Activated CD8-positive, alpha-beta memory T cell treated with anti-CD3 and anti-CD28 coated beads, Interleukin-2, amount 50 U/mL, for 1 hour (primary cell): ENCODE measurements around the gene CTXND1.
"Not testable (repeated sequence)": the region's sequence is repeated elsewhere in the genome, so short reads cannot be mapped to it uniquely, and the experiment has no call there.

ENCODE experiments used
- DNase-seq: peaks from one replicate; pipeline ENCODE4 v3.0.0-alpha.2; 2020; ENCODE audit errors: extremely low read depth

The CTXND1 gene

DNA sequence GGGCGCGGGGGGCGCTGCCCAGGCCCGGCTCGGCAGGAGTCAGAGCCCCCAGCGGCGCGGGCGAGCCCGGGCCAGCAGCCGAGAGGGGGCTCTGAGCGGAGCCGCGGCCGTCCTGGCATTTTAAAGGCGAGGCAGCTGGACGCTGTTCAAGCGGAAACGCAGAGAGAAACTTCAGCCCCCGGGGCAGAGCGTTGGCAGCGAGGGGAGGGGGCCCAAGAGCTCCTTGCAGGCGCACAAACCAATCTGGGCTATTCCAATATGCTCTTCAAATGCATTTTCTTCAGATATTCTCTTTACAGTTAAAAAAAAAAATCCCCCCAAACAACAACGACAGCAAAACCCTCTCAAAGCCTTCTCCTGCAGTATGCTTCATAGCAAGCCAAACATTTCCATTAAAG, at the start of gene CTXND1:
CTXND1 (minus strand) TSS at position 93 of the 398 bp plus-strand sequence. CDS start 50,264 bp downstream, outside the sequence.
- no peak for DNase-seq

DNA sequence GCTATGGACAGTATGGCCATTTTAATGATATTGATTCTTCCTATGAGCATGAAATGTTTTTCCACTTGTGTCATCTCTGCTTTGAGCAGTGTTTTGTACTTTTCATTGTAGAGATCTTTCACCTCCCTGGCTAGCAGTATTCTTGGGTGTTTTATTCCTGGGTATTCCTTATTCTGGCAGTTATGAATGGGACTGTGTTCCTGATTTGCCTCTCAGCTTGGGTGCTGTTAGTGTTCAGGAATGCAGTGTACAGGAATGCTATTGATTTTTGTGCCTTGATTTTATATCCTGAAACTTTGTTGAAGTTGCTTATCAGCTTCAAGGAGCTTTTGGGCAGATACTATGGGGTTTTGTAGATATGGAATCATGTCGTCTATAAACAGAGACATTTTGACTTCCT, 49.5 kb upstream of the CTXND1 start:
- DNase-seq, result no peak

DNA sequence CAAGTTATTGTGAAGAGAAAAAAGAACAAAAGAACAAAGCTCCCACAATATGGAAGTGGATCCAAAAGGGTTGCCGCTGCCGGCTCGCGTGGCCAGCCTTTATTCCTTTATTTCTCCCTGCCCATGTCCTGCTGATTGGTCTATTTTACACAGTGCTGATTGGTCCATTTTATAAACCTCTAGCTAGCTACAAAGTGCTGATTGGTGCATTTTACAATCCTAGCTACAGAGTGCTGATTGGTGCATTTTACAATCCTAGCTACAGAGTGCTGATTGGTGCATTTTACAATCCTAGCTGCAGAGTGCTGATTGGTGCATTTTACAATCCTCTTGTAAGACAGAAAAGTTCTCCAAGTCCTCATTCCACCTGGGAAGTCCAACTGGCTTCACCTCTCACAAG, 43.8 kb upstream of the CTXND1 start:
- not testable (repeated sequence) for DNase-seq

DNA sequence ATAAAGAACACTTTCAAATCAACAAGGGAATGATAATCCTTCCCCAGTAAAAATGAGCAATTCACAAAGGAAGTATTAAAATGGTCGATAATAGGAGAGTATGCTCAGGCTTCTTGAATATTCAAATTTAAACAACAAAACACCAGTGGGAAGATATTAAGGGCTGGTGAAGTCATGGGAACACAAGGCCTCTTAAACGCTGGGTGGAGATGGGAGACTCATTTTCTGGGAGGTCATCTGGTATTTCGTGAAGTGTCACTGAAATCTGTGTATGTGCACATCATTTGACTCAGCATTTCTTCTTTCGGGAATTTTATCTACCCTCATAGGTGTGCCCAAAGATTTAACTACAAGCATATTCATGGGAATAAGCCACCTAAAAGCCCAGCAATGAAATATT, 40.1 kb upstream of the CTXND1 start:
- no peak for DNase-seq

DNA sequence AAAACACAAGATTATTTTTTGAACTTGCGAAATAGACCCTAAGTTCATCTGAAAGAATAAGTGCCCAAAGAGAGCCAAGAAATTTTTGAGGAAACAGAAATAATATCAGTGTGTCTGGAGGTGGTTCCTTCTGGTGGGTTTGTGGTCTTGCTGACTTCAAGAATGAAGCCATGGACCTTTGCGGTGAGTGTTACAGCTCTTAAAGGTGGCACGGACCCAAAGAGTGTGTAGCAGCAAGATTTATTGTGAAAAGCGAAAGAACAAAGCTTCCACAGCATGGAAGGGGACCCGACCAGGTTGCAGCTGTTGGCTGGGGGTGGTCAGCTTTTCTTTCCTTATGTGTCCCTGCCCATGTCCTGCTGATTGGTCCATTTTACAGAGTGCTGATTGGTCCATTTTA, 38.9 kb upstream of the CTXND1 start:
- DNase-seq, result not testable (repeated sequence)

DNA sequence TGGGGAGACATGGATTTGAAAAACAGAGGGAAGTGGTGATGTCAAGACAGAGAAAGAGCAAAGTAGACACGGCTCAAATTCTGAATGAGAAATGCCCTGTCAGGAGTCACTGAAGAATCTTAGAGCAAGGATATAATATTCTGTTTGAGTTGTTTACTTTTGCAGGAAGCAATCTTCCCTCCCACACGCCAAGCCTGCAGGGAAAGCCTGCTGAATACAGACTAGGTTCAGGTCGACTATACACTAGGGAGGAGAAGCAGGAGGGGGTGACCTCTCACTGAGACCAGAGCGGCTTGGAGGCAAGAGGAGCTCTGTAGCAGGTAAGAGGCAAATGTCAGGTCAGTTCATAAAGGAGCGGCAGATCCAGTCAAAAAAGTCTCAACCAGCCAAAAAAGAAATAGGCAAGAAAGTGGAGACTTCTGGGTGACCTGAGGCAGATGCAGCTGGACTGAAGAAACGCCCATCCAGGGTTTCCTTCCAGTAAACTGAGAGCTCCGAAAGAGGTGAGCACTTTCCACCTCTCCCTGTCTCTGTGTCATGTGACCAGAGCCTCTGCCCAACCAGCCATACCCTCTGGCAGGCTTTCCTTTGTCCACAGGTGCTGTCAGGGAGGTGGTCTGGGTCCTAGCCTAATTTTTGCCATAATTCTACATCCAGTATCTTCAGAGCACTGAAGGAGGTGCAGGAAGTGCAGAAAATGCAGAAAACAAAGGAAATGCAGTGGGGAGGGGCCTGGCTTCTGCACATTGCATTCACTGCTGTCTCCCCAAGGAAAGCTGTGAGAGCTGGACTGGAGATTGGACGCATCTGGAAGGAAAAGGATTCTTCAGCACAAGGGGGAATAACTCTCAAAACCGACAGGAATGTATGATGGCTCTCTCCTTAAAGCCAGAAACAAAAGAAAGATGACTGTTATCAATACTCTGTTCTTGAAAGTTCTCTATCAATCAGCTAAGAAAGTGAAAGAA, 37.8 kb upstream of the CTXND1 start:
- no peak for DNase-seq

DNA sequence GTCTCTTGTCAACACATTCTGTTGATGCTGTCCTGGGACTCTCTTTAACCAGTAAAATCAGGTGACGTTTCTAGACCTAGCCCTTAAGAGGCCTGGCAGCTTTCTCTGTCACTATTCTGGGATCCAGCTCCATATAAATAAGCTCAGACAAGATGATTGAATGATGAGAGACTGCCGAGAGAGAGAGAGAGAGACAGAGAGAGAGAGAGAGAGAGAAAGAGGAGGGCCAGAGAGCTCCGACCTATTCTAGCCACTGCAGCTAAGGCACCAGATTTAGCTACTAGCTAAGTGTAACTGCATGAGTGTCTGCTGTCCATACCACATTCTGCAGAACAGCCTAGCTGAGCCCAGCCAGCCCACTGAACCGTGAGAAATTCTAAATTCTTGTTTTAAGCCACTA, 36.1 kb upstream of the CTXND1 start:
- DNase-seq, result no peak

DNA sequence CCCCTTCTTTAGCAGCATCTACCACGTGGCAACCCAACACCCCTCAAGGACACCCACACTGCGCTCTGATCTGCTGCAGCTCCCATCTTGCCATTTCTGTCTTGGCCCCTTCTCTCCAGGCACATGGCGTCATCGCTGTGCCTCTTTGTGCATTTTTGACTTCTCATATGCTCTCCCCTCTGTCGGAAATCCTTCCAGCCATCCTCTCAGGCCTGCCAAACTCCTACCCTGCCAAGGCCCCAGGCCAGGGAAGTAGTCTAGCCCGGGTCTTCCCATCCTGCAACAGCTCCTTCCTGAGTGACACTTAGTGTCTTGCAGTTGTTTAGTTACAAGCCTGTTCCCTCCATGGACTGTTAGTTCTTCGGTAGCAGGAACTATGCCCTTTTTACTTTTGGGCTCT, 34.0 kb upstream of the CTXND1 start:
- no peak for DNase-seq

DNA sequence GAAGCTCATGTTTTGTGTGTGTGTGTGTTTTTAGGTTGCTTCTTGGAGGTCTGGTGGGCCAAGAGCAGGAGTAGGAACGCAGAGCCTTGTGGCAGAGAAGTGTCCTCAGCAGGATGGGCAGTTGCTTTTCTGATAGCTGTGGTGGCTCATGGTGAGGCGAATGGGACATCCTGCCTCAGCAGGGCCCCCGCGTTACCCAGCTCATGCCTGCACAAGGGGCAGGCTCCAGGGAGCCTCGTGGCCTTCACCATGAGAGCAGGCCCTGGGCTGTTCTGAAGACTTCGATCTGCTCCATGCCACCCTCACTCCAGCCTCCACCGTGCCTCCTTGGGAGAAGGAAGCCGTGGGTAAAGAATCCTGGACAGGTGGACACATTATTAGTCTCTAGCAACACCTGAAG, 33.4 kb upstream of the CTXND1 start:
- DNase-seq, result no peak

DNA sequence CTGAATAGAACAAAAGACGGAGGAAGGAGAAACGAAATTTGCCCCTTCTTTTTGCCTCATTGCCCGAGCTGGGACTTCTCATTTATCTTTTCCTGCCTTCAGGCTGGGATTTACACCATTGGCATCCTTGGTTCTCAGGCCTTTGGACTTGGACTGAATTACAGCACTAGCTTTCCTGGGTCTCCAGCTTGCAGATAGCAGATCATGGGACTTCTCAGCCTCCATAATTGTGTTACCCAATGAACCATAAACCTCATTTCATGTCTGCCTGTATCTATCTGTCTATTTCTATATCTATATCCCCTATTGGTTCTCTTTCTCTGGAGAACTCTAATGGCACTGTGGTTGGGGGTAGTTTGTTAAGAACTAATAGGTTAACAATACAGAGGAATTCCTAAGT, 31.5 kb upstream of the CTXND1 start:
- no peak for DNase-seq

DNA sequence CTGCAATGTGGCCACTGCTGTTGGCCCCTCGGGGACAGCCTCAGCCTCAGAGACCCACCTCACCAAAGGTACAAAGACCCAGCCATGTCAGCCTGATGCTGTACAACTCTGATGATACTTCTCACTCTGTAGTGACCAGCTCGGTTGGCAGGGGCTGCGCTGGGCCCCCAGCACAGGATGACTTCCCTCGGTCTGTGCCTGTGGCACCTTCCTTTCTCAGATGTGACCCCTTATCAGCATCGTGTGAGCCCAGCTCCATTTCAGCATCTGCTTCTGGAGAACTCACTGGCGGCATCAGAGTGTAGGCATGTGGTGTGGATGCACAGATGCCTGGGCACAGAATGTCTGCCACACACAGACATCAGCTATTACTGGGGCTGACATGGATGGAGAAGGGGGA, 25.1 kb upstream of the CTXND1 start:
- no peak for DNase-seq

DNA sequence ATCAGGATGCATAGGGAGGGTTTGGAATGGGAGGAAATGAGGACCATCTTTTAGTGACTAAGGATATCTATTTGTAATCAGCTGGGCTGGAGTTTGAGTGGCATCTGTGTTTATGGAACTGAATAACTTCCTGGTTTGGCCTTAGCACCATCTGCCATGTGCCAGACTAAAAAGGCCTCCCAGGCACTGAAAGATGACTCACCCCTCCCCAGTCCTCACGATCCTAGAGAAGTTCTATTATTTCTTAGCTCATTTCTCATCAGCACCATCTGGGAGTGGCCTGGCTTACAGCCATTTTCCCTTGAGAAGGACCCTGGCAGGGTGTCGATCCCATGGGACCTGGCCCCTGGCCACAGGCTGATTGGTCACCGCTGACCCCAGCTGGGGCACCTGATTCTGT, 23.9 kb upstream of the CTXND1 start:
- no peak for DNase-seq

DNA sequence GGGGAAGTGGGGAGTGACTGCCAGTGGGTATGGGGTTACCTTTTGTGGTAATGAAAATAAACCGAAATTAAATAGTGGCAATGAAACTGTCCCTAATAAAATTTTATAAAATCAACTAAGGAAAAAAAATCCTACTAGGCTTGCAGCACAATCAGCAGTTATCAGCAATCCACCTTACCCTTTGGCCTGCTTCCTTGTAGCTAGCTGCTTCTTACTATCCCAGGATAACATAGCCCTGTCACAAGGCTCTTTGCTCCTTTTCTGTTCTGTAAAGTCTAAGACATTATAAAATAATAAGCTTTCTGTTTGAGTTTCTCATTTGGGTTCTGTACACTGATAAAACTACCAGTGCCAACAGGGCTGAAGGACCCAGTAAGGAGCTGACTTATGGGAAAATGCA, 23.0 kb upstream of the CTXND1 start:
- no peak for DNase-seq

DNA sequence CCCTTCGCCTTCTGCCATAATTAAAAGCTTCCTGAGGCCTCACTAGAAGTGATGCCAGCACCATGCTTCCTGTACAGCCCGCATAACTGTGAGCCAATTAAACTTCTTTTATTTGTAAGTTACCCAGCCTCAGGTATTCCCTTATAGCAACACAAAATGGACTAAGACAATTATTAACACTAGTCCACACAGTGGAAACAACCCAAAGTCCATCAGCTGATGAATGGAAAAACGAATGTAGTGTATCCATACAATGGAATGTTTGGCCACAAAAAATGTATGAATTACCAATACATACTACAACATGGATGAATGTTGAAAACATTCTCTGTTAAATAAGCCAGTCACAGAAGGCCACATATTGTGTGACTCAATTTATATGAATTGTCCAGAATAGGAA, 22.5 kb upstream of the CTXND1 start:
- DNase-seq, result no peak

DNA sequence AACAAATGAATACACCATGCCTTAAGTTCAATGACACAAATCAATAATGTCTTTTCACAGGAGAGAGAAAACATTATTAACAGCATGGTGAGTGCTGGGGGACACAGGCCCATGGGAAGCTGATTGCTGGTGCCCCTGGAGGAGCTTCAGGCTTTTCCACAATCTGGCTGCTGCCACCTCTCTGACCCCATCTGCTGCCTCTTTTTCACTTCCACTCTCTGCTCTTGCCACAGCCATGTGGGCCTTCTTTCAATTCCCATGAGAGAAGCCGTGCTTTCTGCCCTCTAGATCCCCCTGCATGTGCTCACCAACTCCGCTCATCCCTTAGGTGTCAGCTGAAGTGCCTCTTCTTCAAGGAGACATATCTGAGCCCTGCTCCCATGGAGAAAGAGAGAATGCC, 21.0 kb upstream of the CTXND1 start:
- DNase-seq, result no peak

DNA sequence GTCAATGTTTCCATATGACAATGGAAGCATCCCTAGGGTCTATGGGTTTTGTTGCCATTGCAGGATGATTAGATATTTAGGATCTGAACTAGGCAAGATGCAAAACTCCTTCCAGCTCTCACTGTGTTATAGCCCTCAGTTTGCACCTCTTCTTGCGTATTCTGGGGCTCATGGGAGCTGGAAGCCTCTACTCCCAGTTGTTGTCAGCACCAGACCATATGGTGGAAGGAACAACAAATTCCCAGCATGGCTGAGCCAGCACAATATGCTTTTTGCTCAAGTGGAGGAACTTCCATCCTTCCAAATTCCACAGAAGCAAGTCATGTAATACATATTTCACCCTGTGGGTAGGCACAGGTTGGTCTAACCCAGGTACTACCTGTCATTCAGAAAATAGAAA, 18.5 kb upstream of the CTXND1 start:
- DNase-seq, result no peak

DNA sequence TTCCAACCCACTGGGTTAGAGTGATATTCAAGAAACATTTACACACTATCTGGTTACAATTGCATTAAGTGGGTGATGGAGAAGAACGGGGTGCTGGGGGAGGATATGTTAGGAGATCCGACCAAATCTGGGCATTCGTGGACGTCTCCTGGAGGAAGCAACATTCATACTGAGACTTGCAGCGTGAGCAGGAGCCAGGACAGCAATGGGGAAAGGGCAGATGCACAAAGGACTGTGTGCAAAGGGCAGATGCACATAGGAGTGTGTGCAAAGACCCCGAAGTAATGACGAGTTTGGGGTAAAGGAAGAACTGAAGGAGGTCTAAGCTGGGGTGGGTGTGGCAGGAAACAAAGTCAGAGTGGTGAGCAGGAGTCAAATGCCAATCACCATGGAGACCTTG, 16.1 kb upstream of the CTXND1 start:
- no peak for DNase-seq

DNA sequence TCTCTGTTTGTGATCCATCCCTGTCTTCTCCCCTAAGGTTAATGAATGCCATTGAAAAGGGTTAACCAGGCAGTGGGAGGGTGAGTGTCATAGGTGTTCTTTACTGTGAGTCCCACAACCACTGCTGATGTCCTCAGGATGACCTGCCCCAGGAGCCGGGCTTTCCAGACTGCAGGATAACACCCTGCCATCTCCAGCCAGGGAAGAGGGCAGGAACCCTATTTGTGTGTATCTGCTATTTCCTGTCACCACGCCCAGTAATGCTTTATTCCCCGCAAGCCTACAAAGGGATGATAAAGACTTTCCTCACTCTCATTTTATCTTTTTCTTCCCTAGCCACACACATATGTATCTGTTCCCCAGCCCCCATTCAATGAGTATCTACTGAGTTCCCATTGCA, 15.6 kb upstream of the CTXND1 start:
- no peak for DNase-seq

DNA sequence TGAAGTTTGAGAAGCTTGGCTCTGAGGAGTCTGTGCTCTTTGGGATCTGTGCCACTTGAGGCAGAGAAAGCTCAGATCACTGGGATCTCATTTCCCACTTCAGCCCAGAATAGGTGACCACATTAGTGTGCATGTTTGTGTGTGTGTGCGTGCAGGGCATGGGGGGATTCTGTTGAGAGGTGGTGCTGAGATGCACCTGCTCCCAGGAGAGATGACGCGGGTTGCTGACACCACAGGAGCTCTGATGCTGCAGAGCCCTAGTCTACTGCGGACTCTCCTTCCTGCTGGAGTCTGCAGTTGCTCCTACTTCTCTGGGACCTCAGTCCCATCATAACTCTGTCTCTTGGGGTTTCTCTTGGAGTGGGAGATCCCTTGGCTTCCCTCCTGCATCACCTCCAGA, 14.7 kb upstream of the CTXND1 start:
- no peak for DNase-seq

DNA sequence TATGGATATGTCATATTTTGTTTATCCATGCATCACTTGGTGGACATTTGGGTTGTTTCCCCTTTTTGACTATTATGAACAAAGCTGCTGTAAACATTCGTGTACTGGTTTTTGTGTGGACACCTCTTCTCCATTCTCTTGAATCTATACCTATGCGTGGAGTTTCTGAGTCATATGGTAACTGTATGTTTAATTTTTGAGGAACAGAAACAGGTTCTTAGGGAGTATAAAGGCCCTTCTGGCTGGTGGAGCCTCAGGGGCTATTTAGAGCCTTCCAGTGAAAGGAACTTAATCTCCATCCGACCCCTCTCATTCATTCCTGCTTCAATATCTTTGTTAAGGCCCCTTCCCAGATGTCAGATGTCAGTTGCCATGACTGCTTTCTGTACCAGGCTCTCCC, 14.1 kb upstream of the CTXND1 start:
- no peak for DNase-seq

DNA sequence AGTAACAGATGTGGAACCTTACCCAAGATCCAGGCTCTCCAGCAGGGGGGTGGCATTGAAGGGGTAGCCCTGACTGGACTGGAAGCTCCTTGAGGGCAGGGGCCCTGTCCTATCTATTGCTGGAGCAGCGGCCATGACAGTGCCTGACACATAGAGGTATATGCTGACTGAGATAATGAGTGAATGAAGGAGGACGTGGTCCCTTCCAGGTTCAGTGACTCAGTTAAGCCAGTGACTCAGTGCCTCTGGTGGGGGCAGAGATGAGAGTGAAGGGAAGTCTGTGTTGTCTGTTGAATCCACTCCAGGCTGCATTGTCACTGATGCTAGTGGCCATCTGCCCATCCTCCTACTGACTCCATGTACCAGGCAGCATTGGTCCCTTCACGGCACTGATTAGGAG, 13.0 kb upstream of the CTXND1 start:
- DNase-seq, result no peak

DNA sequence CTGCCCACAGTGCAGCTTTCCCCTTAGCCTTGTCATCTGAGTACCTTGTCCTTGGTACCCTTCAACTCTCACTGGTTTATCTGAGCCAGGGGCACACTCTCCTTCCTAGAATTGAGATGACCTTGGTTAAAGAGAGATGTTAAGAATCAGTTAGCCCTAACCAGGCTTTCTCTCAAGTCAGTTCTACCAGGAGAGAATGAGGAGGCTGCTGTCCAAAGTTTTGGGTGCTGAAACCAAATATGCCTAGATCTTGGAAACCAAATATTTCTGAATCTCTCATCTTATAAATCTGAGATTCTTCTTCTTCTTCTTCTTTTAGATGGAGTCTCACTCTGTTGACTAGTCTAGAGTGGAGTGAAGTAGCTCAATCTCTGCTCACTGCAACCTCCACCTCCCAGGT, 12.0 kb upstream of the CTXND1 start:
- no peak for DNase-seq

DNA sequence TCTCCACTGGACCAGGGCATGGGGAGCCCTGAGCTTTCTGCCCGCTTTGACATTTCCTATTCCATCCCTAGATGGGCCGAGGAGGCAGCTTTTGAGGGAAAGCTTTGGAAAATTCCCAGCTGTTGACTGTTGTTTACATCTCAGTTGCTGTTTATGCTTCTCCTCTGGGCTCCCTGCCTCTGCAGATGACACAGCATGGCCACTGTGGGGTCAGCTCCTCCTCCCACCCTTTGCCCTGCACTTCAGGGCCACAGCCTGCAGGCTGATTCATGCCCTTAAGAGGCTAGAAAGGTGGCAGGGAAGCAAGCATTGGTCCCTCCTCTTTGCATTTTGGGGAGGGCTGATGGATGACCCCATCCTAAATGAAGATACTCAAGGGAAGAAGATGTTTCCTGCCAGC, 8.5 kb upstream of the CTXND1 start:
- no peak for DNase-seq

DNA sequence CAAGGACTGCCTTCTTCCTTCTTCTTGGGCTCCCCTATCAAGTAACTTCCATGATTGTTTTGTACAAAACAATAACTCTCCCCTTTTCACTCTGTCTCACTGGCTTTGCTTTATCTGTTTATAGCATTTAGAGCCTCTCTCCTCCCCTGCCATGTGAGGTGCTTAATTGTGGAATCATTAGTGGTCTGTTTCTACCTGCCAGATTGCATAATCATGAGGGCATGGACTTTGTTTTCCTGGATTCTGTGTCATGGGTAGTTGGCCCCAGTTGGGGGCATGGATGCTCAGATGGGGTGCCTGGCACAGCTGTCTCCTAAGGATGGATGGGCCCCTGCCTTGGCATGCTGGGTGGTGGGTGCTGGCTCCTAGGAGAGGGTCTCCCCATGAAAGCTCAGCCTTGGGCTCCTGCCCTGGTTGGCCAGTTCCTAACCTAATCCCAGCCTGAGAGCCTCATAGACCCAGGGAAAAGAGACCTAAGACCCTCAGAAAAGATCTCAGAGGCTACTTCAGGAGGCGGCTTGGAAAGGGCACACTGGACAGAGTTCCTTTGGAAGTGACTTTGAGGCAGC, 8.0 kb upstream of the CTXND1 start:
- no peak for DNase-seq
